ENCODE data around the gene OR2V1. TPM values are rescaled to one million over a fixed set of nuclear protein-coding genes. Genes with fewer than 3 reads are reported as not detected.
"Not testable (repeated sequence)": the region's sequence is repeated elsewhere in the genome, so short reads cannot be mapped to it uniquely, and the experiment has no call there.

The OR2V1 gene
- total and polyA plus RNA-seq, 2 of the 4 experiments (the other 2 are of a cell fraction), result not detected

DNA sequence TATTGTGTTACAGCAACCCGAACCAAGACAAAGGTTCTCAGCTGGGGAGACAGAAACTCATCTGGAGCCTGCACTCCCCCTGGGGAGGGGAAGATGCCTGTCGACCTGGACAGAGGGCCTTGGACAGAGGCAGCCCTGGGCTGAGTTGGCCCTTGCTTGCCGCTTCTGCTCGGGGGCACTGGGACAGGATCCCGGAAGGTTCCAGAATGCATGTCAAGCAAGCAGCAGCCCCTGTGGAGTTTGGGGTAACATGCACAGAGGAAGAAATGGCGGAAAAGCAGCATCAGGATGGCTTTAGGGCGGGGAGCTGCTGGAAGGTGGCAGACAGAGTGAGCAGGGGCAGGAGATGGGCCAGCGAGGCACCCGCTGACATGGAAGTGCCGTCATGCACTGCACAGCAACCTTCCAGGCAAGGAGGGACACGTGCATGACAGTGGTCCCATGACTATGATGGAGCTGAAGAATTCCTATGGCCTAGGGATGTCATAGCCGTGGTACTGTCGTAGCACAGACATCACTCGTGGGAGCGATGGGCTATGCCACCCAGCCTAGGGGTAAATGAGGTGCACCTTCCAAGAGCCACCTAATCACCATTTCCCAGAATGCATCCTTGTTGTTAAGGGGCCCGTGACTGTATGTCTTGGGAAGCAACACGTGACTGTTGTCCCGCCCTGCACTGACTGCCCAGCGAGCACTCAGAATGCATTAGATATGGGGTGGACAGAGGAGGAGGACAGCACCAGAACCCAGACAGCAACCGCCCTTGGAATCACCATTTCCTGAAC lies 26.2 kb downstream of the OR2V1 start:
- H3K9me3 ChIP-seq (ENCODE audit: control insufficient read depth, insufficient read depth, low read length); H3K4me1 ChIP-seq (ENCODE audit: control insufficient read depth, insufficient read depth, low read length); H4K8ac ChIP-seq (ENCODE audit: low read depth in 2 of 2, low read length in 2 of 2); H3K27ac ChIP-seq (ENCODE audit: insufficient read depth, low read length); intact Hi-C loops (cut with micrococcal nuclease); H4K20me1 ChIP-seq (ENCODE audit: insufficient read depth, low read length); ATAC-seq (ENCODE audit: low read depth); H2BK15ac ChIP-seq (ENCODE audit: low read depth, low read length); H4K5ac ChIP-seq (ENCODE audit: low read depth, low read length); dilution Hi-C loops (cut with HindIII; ENCODE audit: low sequenced_read_pairs, unreplicated experiment); H3K4me2 ChIP-seq (ENCODE audit: low read depth, low read length); H2BK20ac ChIP-seq (ENCODE audit: low read depth, low read length); H2BK5ac ChIP-seq (ENCODE audit: low read depth, low read length, poor library complexity, severe bottlenecking); H2AK5ac ChIP-seq (ENCODE audit: low read depth, low read length); CTCF ChIA-PET; H4K91ac ChIP-seq (ENCODE audit: insufficient read depth, low read depth, low read length); H3K14ac ChIP-seq (replicated peaks; ENCODE audit: low read depth, low read length); BruUV-seq (replicated peaks); H3K23ac ChIP-seq (ENCODE audit: low read depth, low read length); H3K9ac ChIP-seq (ENCODE audit: low read depth, low read length); H3K56ac ChIP-seq (ENCODE audit: extremely low read depth, insufficient read depth, low read length); in situ Hi-C loops (cut with MboI; ENCODE audit: low sequenced_read_pairs); H2AK9ac ChIP-seq (replicated peaks; ENCODE audit: low read depth, low read length, poor library complexity); H3K9me1 ChIP-seq (ENCODE audit: insufficient read depth, low read length); H2BK120ac ChIP-seq (ENCODE audit: low read depth, low read length); H3K36me3 ChIP-seq (ENCODE audit: control insufficient read depth, insufficient read depth, low read length); H3K4ac ChIP-seq (ENCODE audit: low read depth, low read length); H3K79me1 ChIP-seq (ENCODE audit: low read depth in 1 of 2, low read length in 2 of 2); POLR2A ChIA-PET (ENCODE audit: unreplicated experiment); DNase-seq; H3K4me3 ChIP-seq (ENCODE audit: insufficient read depth, low read depth, low read length); H3K18ac ChIP-seq (ENCODE audit: low read depth, low read length); H2AFZ ChIP-seq (replicated peaks; ENCODE audit: low read length, poor library complexity): not testable (repeated sequence)
- H3K27me3 ChIP-seq (ENCODE audit: control insufficient read depth, insufficient read depth, low read length), result peaks cover 14% of the 10 kb centered on the region
- 56% methylated on average over 6 of the region's 20 CpGs; no CpG with 5 or more reads in 1 of the 2 experiments for WGBS, 2 experiments (ENCODE audit: extremely low coverage in 2 of 2, insufficient read length in 1 of 2)

DNA sequence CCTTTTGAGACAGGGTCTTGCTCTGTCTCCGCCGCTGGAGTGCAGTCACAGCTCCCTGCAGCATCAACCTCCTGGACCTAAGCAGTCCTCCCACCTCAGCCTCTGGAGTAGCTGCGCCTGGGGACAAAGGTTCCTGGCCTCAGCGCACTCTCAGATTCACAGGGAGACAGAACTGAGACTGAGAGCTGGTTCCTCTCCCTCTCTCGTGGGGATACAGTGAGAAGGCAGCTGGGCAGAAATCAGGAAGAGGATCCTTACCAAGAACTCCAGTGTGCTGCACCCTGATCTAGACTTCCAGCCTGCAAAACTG lies 26.8 kb downstream of the OR2V1 start:
- H4K5ac ChIP-seq (ENCODE audit: low read depth, low read length); BruUV-seq (replicated peaks); H3K23ac ChIP-seq (ENCODE audit: low read depth, low read length); H3K4me1 ChIP-seq (ENCODE audit: control insufficient read depth, insufficient read depth, low read length); H3K18ac ChIP-seq (ENCODE audit: low read depth, low read length); H3K79me1 ChIP-seq (ENCODE audit: low read depth in 1 of 2, low read length in 2 of 2); H3K9me3 ChIP-seq (ENCODE audit: control insufficient read depth, insufficient read depth, low read length); ATAC-seq (ENCODE audit: low read depth); dilution Hi-C loops (cut with HindIII; ENCODE audit: low sequenced_read_pairs, unreplicated experiment); POLR2A ChIA-PET (ENCODE audit: unreplicated experiment); H2AK5ac ChIP-seq (ENCODE audit: low read depth, low read length); H2AK9ac ChIP-seq (replicated peaks; ENCODE audit: low read depth, low read length, poor library complexity); H4K20me1 ChIP-seq (ENCODE audit: insufficient read depth, low read length); in situ Hi-C loops (cut with MboI; ENCODE audit: low sequenced_read_pairs); DNase-seq; H3K4ac ChIP-seq (ENCODE audit: low read depth, low read length); H2BK120ac ChIP-seq (ENCODE audit: low read depth, low read length); H2BK15ac ChIP-seq (ENCODE audit: low read depth, low read length); intact Hi-C loops (cut with micrococcal nuclease); H4K8ac ChIP-seq (ENCODE audit: low read depth in 2 of 2, low read length in 2 of 2); H3K36me3 ChIP-seq (ENCODE audit: control insufficient read depth, insufficient read depth, low read length); H4K91ac ChIP-seq (ENCODE audit: insufficient read depth, low read depth, low read length); H2BK20ac ChIP-seq (ENCODE audit: low read depth, low read length); H3K14ac ChIP-seq (replicated peaks; ENCODE audit: low read depth, low read length); H2BK5ac ChIP-seq (ENCODE audit: low read depth, low read length, poor library complexity, severe bottlenecking); CTCF ChIA-PET; H3K56ac ChIP-seq (ENCODE audit: extremely low read depth, insufficient read depth, low read length); H3K27ac ChIP-seq (ENCODE audit: insufficient read depth, low read length); H3K4me3 ChIP-seq (ENCODE audit: insufficient read depth, low read depth, low read length); H3K9ac ChIP-seq (ENCODE audit: low read depth, low read length); H3K9me1 ChIP-seq (ENCODE audit: insufficient read depth, low read length): not testable (repeated sequence)
- Histone ChIP-seq H3K4me2 (ENCODE audit: low read depth, low read length) (peak overlapping the region; percentile 45; the same call in 1 of the 2 replicates), H3K27me3 (ENCODE audit: control insufficient read depth, insufficient read depth, low read length) (peaks cover 18% of the 10 kb centered on the region), H2AFZ (replicated peaks; ENCODE audit: low read length, poor library complexity) (peak overlapping the region; percentile 78)
- no CpG with 5 or more reads among the region's 5 CpGs for WGBS, 2 experiments (ENCODE audit: extremely low coverage in 2 of 2, insufficient read length in 1 of 2)
